ENCODE measurements around the gene RANBP2.

The RANBP2 gene

DNA sequence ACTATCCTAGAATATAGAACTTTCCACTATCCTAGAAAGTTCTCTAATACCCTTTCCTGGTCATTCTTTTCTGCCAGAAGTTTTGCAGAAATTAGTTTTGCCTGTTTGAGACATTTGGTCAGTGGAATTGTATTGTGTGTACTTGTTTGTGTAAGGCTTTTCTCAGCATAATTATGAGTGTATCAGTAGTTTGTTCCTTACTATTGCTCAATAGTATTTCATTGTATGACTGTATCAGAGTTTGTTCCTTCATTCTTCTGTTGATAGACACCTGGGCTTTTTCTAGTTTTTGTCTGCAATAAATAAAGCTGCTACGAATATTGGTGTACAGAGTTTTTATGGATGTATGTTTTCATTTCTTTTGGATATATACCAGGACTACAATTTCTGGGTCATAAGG lies 94.5 kb downstream of the RANBP2 start:
- no peaks in the 10 kb centered on the region for H3K4me1 ChIP-seq (ENCODE audit: low read length)
- peaks cover 22% of the 10 kb centered on the region for H3K79me2 ChIP-seq (ENCODE audit: low read length)
- H3K36me3 ChIP-seq (replicated peaks; ENCODE audit: low read depth, low read length) = peaks cover 50% of the 10 kb centered on the region
- H3K27me3 ChIP-seq (ENCODE audit: low read depth, low read length) = no peaks in the 10 kb centered on the region
- H4K20me1 ChIP-seq (ENCODE audit: insufficient read depth, low read length) = no peaks in the 10 kb centered on the region
- H3K4me3 ChIP-seq (ENCODE audit: low read length) = no peak overlapping the region
- no peak overlapping the region for H3K9ac ChIP-seq (ENCODE audit: low read length)
- H3K9me3 ChIP-seq (ENCODE audit: insufficient read depth, low read length) = no peaks in the 10 kb centered on the region
- H3K27ac ChIP-seq (ENCODE audit: low read length) = no peak overlapping the region
- no peak overlapping the region for H3K4me2 ChIP-seq (ENCODE audit: low read length)
- no peak overlapping the region for H2AFZ ChIP-seq (ENCODE audit: low read depth, low read length)
- TF ChIP-seq EZH2phosphoT487 (IDR thresholded peaks at IDR 0.05; ENCODE audit: low read depth) = no peak
- TF ChIP-seq, protein P1, sequence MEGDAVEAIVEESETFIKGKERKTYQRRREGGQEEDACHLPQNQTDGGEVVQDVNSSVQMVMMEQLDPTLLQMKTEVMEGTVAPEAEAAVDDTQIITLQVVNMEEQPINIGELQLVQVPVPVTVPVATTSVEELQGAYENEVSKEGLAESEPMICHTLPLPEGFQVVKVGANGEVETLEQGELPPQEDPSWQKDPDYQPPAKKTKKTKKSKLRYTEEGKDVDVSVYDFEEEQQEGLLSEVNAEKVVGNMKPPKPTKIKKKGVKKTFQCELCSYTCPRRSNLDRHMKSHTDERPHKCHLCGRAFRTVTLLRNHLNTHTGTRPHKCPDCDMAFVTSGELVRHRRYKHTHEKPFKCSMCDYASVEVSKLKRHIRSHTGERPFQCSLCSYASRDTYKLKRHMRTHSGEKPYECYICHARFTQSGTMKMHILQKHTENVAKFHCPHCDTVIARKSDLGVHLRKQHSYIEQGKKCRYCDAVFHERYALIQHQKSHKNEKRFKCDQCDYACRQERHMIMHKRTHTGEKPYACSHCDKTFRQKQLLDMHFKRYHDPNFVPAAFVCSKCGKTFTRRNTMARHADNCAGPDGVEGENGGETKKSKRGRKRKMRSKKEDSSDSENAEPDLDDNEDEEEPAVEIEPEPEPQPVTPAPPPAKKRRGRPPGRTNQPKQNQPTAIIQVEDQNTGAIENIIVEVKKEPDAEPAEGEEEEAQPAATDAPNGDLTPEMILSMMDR (IDR thresholded peaks at IDR 0.05; ENCODE audit: low read depth, low read length) = no peak

DNA sequence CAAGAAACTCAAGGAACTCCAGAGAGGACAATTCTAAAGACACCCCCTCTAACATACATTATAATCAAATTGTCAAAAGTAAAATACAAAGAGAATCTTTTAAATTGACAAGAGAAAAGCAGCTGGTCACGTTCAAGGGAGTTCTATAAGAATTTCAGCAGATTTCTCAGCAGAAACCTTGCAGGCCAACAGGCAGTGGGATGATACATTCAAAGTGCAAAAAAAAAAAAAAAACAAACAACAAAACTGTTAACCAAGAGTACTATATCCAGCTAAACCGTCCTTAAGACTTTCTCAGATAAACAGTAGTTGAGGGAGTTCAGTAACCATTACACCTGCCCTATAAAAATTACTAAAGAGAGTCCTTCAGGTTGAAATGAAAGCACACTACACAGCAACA lies 101.2 kb downstream of the RANBP2 start:
- H3K36me3 ChIP-seq (replicated peaks; ENCODE audit: low read depth, low read length) = peaks cover 55% of the 10 kb centered on the region
- H3K79me2 ChIP-seq (ENCODE audit: low read length) = no peaks in the 10 kb centered on the region
- no peaks in the 10 kb centered on the region for H4K20me1 ChIP-seq (ENCODE audit: insufficient read depth, low read length)
- peaks cover 13% of the 10 kb centered on the region; the same call in 1 of the 2 replicates for H3K9me3 ChIP-seq (ENCODE audit: insufficient read depth, low read length)
- no peak overlapping the region for H3K4me3 ChIP-seq (ENCODE audit: low read length)
- no peak overlapping the region for H3K27ac ChIP-seq (ENCODE audit: low read length)
- H3K4me2 ChIP-seq (ENCODE audit: low read length) = no peak overlapping the region
- H3K27me3 ChIP-seq (ENCODE audit: low read depth, low read length) = no peaks in the 10 kb centered on the region
- TF ChIP-seq, protein P1 (IDR thresholded peaks at IDR 0.05; ENCODE audit: low read depth, low read length) = no peak
- no peak for TF ChIP-seq EZH2phosphoT487 (IDR thresholded peaks at IDR 0.05; ENCODE audit: low read depth)
- H3K9ac ChIP-seq (ENCODE audit: low read length) = no peak overlapping the region
- no peaks in the 10 kb centered on the region for H3K4me1 ChIP-seq (ENCODE audit: low read length)
- no peak overlapping the region for H2AFZ ChIP-seq (ENCODE audit: low read depth, low read length)

DNA sequence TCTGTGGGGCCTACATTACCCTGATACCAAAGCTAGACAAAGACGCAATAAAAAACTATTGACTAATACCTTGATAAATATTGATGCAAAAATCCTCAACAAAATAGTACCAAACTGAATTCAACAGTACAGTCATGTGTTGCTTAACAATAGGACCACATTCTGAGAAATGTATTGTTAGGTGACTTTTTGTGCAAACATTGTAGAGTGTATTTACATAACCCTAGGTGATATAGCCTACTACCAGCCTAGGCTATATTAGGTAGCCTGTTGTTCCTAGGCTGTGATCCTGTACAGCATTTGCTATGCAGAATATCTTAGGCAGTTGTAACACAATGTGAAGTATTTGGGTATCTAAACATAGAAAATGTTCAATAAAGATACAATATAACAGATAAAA lies 104.0 kb downstream of the RANBP2 start:
- H3K36me3 ChIP-seq (replicated peaks; ENCODE audit: low read depth, low read length) = peaks cover 41% of the 10 kb centered on the region
- H2AFZ ChIP-seq (ENCODE audit: low read depth, low read length) = no peak overlapping the region
- H3K9ac ChIP-seq (ENCODE audit: low read length) = no peak overlapping the region
- no peaks in the 10 kb centered on the region for H3K79me2 ChIP-seq (ENCODE audit: low read length)
- H3K4me1 ChIP-seq (ENCODE audit: low read length) = no peaks in the 10 kb centered on the region
- no peak for TF ChIP-seq EZH2phosphoT487 (IDR thresholded peaks at IDR 0.05; ENCODE audit: low read depth)
- TF ChIP-seq, protein P1 (IDR thresholded peaks at IDR 0.05; ENCODE audit: low read depth, low read length) = no peak
- no peaks in the 10 kb centered on the region for H3K27me3 ChIP-seq (ENCODE audit: low read depth, low read length)
- H4K20me1 ChIP-seq (ENCODE audit: insufficient read depth, low read length) = no peaks in the 10 kb centered on the region
- H3K4me3 ChIP-seq (ENCODE audit: low read length) = no peak overlapping the region
- no peak overlapping the region for H3K27ac ChIP-seq (ENCODE audit: low read length)
- H3K4me2 ChIP-seq (ENCODE audit: low read length) = no peak overlapping the region
- H3K9me3 ChIP-seq (ENCODE audit: insufficient read depth, low read length) = peaks cover 13% of the 10 kb centered on the region; the same call in 1 of the 2 replicates

DNA sequence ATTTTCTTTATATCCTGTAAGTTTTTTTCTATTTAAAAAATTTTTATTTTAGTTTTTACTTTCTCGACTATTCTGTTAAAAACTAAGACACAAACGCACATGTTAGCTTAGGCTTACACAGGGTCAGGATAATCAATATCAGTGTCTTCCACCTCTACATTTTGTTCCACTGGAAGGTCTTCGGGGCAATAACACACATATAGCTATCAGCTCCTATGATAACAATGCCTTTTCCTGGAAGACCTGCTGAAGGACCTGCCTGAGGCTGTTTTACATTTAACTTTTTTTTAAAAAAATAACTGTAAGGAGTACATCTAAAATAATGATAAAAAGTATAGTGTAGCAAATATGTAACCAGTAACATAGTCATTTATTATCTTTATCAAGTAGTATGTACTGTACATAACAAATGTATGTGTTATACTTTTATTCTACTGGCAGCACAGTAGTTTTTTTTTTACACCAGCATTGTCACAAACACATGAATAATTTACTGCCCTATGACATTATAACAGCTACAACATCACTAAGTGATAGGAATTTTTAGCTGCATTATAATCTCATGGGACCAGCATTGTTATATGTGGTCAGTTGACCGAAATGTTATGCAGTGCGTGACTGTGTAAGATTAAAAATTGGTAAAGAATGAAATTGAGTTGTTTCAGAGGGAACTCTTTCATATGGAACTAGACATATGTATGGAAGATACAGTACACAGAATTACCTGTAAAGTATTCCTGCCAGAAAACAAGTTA lies 105.2 kb downstream of the RANBP2 start:
- no peak overlapping the region for H2AFZ ChIP-seq (ENCODE audit: low read depth, low read length)
- H3K36me3 ChIP-seq (replicated peaks; ENCODE audit: low read depth, low read length) = peaks cover 33% of the 10 kb centered on the region
- no peak overlapping the region for H3K4me3 ChIP-seq (ENCODE audit: low read length)
- H3K9ac ChIP-seq (ENCODE audit: low read length) = no peak overlapping the region
- no peaks in the 10 kb centered on the region for H3K27me3 ChIP-seq (ENCODE audit: low read depth, low read length)
- H3K4me1 ChIP-seq (ENCODE audit: low read length) = no peaks in the 10 kb centered on the region
- H3K4me2 ChIP-seq (ENCODE audit: low read length) = no peak overlapping the region
- H3K9me3 ChIP-seq (ENCODE audit: insufficient read depth, low read length) = peaks cover 6% of the 10 kb centered on the region; the same call in 1 of the 2 replicates
- no peaks in the 10 kb centered on the region for H4K20me1 ChIP-seq (ENCODE audit: insufficient read depth, low read length)
- H3K27ac ChIP-seq (ENCODE audit: low read length) = no peak overlapping the region
- TF ChIP-seq, protein P1 (IDR thresholded peaks at IDR 0.05; ENCODE audit: low read depth, low read length) = no peak
- no peak for TF ChIP-seq EZH2phosphoT487 (IDR thresholded peaks at IDR 0.05; ENCODE audit: low read depth)
- H3K79me2 ChIP-seq (ENCODE audit: low read length) = no peaks in the 10 kb centered on the region

Measured in OCI-LY3 (cell line).